ENCODE measurements around the gene PTPRN2. TPM values are rescaled to one million over a fixed set of nuclear protein-coding genes. Genes with fewer than 3 reads are reported as not detected.

The PTPRN2 gene
- polyA plus RNA-seq, 1 experiment, result 0.02 TPM

DNA sequence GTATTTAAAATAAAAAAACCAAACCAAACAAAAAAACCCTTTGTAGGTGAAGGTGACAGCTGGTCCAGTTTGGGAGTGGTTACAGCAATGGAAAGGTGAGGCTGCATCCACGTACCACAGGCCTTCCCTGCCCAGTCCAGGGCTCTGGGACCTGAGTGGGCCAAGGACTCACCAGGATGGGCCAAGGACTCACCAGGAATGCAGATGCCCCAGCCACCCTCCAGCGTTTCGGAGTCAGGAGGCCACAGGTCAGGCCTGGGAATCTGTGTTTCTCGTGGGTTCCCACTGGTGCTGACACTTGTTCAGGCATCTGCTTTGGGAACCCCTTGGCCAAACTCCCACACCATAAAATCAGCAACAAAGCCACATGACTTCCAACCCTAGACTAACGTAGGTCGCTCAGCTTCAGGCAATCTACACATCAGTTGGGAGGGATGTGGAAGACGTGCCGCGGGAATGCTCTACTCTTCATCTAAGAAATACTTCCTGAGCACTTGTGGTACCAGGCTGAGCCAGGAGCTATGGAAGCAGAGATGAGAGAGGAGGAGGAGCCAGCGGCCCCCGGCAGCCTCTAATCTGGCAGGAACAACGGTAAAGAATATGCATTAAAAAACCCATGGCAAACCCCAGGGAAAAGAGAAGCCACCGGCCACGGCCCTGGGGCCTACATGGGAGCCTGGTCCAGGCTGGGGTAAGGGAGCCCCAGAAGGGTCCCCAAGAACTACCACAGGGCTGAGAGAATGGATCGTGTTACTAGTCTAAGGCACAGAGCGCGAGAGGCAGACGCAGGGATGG lies 473.4 kb downstream of the PTPRN2 start:
- TF ChIP-seq, protein P1, sequence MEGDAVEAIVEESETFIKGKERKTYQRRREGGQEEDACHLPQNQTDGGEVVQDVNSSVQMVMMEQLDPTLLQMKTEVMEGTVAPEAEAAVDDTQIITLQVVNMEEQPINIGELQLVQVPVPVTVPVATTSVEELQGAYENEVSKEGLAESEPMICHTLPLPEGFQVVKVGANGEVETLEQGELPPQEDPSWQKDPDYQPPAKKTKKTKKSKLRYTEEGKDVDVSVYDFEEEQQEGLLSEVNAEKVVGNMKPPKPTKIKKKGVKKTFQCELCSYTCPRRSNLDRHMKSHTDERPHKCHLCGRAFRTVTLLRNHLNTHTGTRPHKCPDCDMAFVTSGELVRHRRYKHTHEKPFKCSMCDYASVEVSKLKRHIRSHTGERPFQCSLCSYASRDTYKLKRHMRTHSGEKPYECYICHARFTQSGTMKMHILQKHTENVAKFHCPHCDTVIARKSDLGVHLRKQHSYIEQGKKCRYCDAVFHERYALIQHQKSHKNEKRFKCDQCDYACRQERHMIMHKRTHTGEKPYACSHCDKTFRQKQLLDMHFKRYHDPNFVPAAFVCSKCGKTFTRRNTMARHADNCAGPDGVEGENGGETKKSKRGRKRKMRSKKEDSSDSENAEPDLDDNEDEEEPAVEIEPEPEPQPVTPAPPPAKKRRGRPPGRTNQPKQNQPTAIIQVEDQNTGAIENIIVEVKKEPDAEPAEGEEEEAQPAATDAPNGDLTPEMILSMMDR (IDR thresholded peaks at IDR 0.05; ENCODE audit: low read depth, low read length), result no peak
- Histone ChIP-seq H3K27ac (ENCODE audit: low read depth, low read length) (no peak overlapping the region), H3K27me3 (ENCODE audit: control insufficient read depth, insufficient read depth, low read length) (no peaks in the 10 kb centered on the region), H3K9me3 (ENCODE audit: control insufficient read depth, insufficient read depth, low read length) (peaks cover 70% of the 10 kb centered on the region), H3K4me3 (ENCODE audit: low read depth, low read length) (no peak overlapping the region)
- POLR2A ChIA-PET, result no interaction called here
- DNase-seq (ENCODE audit: low read depth, low spot score), result no peak
- CTCF ChIA-PET, result no interaction called here

DNA sequence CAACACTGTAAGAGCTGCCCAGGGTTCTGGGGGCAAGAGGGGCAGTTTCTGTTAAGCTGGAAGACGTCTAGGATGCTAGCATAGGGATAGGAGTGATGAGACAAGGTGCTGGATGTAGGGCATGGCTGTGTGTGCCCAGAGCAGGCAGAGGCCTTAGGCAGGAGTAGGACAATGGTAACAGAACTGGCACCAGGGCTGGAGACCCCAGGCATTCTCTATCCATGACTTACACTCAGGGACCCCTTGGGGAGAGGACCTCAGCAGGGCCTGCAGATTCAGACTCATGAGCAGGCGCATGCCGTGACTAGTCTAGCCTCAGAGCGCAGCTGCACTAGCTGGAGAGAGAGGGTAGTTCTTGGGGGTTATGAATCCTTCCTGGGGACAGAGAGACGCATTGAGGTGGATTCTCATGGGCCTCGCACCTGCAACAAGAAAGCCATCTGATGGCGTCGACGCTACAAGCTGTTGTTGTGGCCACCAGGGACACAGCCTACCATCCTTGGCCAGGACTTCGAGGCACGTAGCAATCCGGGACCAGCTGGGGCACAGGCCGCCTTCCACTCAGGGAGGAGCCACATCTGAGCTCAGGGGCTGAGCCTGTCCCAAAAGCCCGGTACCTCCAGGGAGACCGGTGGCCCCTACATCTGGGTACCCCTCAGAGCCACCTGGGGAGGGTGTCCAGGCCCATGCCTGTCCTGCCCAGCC lies 474.1 kb downstream of the PTPRN2 start:
- Histone ChIP-seq H3K9me3 (ENCODE audit: control insufficient read depth, insufficient read depth, low read length) (peaks cover 76% of the 10 kb centered on the region), H3K27ac (ENCODE audit: low read depth, low read length) (no peak overlapping the region), H3K27me3 (ENCODE audit: control insufficient read depth, insufficient read depth, low read length) (no peaks in the 10 kb centered on the region), H3K4me3 (ENCODE audit: low read depth, low read length) (no peak overlapping the region)
- CTCF ChIA-PET, result no interaction called here
- POLR2A ChIA-PET, result no interaction called here
- DNase-seq (ENCODE audit: low read depth, low spot score), result no peak
- TF ChIP-seq, protein P1 (IDR thresholded peaks at IDR 0.05; ENCODE audit: low read depth, low read length), result no peak

GRCh38 chr7:158112571-158113320 lies 474.9 kb downstream of the PTPRN2 start:
- no peak overlapping the region for H3K27ac ChIP-seq (ENCODE audit: low read depth, low read length)
- H3K27me3 ChIP-seq (ENCODE audit: control insufficient read depth, insufficient read depth, low read length), result no peaks in the 10 kb centered on the region
- DNase-seq (ENCODE audit: low read depth, low spot score), result no peak
- ChIA-PET POLR2A (no interaction called here), CTCF (no interaction called here)
- no peak overlapping the region for H3K4me3 ChIP-seq (ENCODE audit: low read depth, low read length)
- TF ChIP-seq, protein P1 (IDR thresholded peaks at IDR 0.05; ENCODE audit: low read depth, low read length), result no peak
- H3K9me3 ChIP-seq (ENCODE audit: control insufficient read depth, insufficient read depth, low read length), result peaks cover 83% of the 10 kb centered on the region

GRCh38 chr7:158111906-158112570 lies 475.6 kb downstream of the PTPRN2 start:
- Histone ChIP-seq H3K4me3 (ENCODE audit: low read depth, low read length) (no peak overlapping the region), H3K27ac (ENCODE audit: low read depth, low read length) (no peak overlapping the region), H3K27me3 (ENCODE audit: control insufficient read depth, insufficient read depth, low read length) (no peaks in the 10 kb centered on the region), H3K9me3 (ENCODE audit: control insufficient read depth, insufficient read depth, low read length) (peaks cover 90% of the 10 kb centered on the region)
- no peak for DNase-seq (ENCODE audit: low read depth, low spot score)
- TF ChIP-seq, protein P1 (IDR thresholded peaks at IDR 0.05; ENCODE audit: low read depth, low read length), result no peak
- CTCF ChIA-PET, result no interaction called here
- POLR2A ChIA-PET, result no interaction called here
